Vagina (tissue), 2 donors: Measurements from ENCODE around the gene CPB1. TPM values are rescaled to one million over a fixed set of nuclear protein-coding genes. Genes with fewer than 3 reads are reported as not detected.

Source experiments
- DNase-seq, 2 donors: peaks; one replicate each; pipeline ENCODE4 v3.0.0-alpha.2; 2017; ENCODE audit errors: extremely low spot score in 2 of 2
- H3K27ac ChIP-seq: fragments of 200-600 bp; sonication (generic); one replicate; pipeline ENCODE4 v1.5.1; 2019
- H3K27me3 ChIP-seq: fragments of 200-600 bp; sonication (generic); one replicate; pipeline ENCODE4 v1.5.1; 2019
- H3K36me3 ChIP-seq, 2 donors: fragments of 200-600 bp; sonication (generic); one replicate each; pipeline ENCODE4 v1.5.1; 2017 to 2019
- H3K4me1 ChIP-seq: fragments of 200-600 bp; sonication (generic); one replicate; pipeline ENCODE4 v1.5.1; 2019
- H3K4me3 ChIP-seq, 2 donors: fragments of 200-600 bp; sonication (generic); 1 replicate in 1 of 2; 2 replicates in 1 of 2; pipeline ENCODE4 v1.5.1; 2016 to 2019
- H3K9me3 ChIP-seq: fragments of 200-600 bp; sonication (generic); one replicate; pipeline ENCODE4 v1.5.1; 2019
- POLR2A ChIP-seq, 2 donors: fragments of 450-650 bp; IDR thresholded peaks; one replicate each; pipeline ENCODE4 v1.6.1; 2017; ENCODE audit warnings: antibody characterized with exemption in 2 of 2, mild to moderate bottlenecking in 2 of 2, moderate library complexity in 2 of 2
- POLR2AphosphoS5 ChIP-seq, 2 donors: sonication (generic); formaldehyde crosslinking; IDR thresholded peaks; one replicate each; pipeline ENCODE4 v1.9.0; 2017; ENCODE audit warnings: antibody characterized with exemption in 2 of 2, mild to moderate bottlenecking in 2 of 2, low read depth in 1 of 2; ENCODE audit not compliant: insufficient read depth in 1 of 2
- intact Hi-C: fragments of 100-400 bp; cut with DNase I; formaldehyde crosslinking; loops from one replicate; pipeline ENCODE4 v1.15.1; 2023
- total RNA-seq: library from RNA; depleted of rRNA; stranded (reverse); fragments of >200 nt; gene quantifications from one replicate; pipeline ENCODE4 v1.2.3, GENCODE V29; 2016
- TF ChIP-seq, protein P1 (sequence below), 3 experiments: fragments of 450-650 bp in 2 of 3; fragments of 200-600 bp in 1 of 3; sonication (generic) in 1 of 3; IDR thresholded peaks; one replicate each; pipeline ENCODE4 v1.5.1; 2017 to 2019; ENCODE audit warnings: antibody characterized with exemption in 3 of 3, mild to moderate bottlenecking in 2 of 3, moderate library complexity in 2 of 3

Gene CPB1
- total RNA-seq, 1 donor from 2014 or later = 1.7 TPM

- Histone ChIP-seq H3K36me3 (no peaks in the 10 kb centered on the region), H3K4me1 (no peaks in the 10 kb centered on the region), H3K27ac (no peak overlapping the region), H3K27me3 (no peaks in the 10 kb centered on the region), H3K4me3 (no peak overlapping the region), H3K9me3 (no peaks in the 10 kb centered on the region)
- no peak for DNase-seq
- TF ChIP-seq POLR2AphosphoS5 (IDR thresholded peaks at IDR 0.05; ENCODE audit: insufficient read depth in 1 of 2, low read depth in 1 of 2) = no peak
- TF ChIP-seq, protein P1, sequence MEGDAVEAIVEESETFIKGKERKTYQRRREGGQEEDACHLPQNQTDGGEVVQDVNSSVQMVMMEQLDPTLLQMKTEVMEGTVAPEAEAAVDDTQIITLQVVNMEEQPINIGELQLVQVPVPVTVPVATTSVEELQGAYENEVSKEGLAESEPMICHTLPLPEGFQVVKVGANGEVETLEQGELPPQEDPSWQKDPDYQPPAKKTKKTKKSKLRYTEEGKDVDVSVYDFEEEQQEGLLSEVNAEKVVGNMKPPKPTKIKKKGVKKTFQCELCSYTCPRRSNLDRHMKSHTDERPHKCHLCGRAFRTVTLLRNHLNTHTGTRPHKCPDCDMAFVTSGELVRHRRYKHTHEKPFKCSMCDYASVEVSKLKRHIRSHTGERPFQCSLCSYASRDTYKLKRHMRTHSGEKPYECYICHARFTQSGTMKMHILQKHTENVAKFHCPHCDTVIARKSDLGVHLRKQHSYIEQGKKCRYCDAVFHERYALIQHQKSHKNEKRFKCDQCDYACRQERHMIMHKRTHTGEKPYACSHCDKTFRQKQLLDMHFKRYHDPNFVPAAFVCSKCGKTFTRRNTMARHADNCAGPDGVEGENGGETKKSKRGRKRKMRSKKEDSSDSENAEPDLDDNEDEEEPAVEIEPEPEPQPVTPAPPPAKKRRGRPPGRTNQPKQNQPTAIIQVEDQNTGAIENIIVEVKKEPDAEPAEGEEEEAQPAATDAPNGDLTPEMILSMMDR (IDR thresholded peaks at IDR 0.05) = no peak
- no peak for TF ChIP-seq POLR2A (IDR thresholded peaks at IDR 0.05)
- intact Hi-C loops = no loop called here
Measured at GRCh38 chr3:148829926-148830325, 2.3 kb downstream of the CPB1 start.

DNA sequence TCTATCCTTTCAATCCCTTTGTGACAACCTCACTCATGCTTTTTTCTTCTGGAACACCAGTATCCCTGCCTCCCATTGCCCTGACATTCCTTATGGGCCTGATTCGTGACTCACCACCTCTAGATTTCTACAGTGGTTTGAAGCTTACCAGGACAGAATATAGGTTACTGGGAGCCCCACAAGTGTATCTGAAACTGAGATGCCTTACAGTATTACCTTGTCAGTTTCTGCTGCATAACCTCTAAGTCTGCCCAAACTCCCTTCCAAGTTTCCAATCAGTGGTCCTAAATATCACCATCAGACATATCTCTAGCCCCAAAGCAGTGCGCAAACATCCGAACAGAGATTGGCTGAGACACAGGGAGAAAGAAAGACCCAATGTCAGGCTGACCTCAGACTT is 5.6 kb downstream of the CPB1 start:
- TF ChIP-seq, protein P1 (IDR thresholded peaks at IDR 0.05) = no peak
- TF ChIP-seq POLR2A (IDR thresholded peaks at IDR 0.05) (no peak), POLR2AphosphoS5 (IDR thresholded peaks at IDR 0.05; ENCODE audit: insufficient read depth in 1 of 2, low read depth in 1 of 2) (no peak)
- H3K27me3 ChIP-seq = no peaks in the 10 kb centered on the region
- no peaks in the 10 kb centered on the region for H3K36me3 ChIP-seq
- DNase-seq = no peak
- H3K4me3 ChIP-seq = no peak overlapping the region
- no peaks in the 10 kb centered on the region for H3K9me3 ChIP-seq
- intact Hi-C loops = no loop called here
- H3K4me1 ChIP-seq = no peaks in the 10 kb centered on the region
- H3K27ac ChIP-seq = no peak overlapping the region

DNA sequence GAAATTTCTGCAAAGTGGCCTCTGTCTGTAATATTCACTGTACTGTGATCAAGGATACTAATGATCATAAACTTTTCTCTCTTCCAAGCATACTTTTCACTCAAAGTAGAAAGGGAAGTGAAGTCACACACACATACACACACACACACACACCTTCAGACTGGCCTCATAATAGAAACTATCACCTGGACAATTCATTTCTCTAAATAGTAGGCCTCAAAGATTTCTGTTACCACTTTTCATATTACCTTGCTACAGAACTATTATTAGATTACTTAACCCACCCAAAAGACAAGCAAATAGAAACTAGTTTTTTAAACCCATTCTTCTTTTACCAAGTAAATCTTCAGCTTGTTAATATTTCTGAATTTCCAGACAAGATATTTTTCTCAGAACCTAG is 12.2 kb downstream of the CPB1 start:
- TF ChIP-seq POLR2A (IDR thresholded peaks at IDR 0.05) (no peak), POLR2AphosphoS5 (IDR thresholded peaks at IDR 0.05; ENCODE audit: insufficient read depth in 1 of 2, low read depth in 1 of 2) (no peak)
- TF ChIP-seq, protein P1 (IDR thresholded peaks at IDR 0.05) = no peak

GRCh38 chr3:148840451-148840850 is 12.8 kb downstream of the CPB1 start:
- Histone ChIP-seq H3K27me3 (no peaks in the 10 kb centered on the region), H3K4me3 (no peak overlapping the region), H3K27ac (no peak overlapping the region), H3K4me1 (no peaks in the 10 kb centered on the region), H3K9me3 (no peaks in the 10 kb centered on the region), H3K36me3 (no peaks in the 10 kb centered on the region)
- TF ChIP-seq, protein P1 (IDR thresholded peaks at IDR 0.05) = no peak
- TF ChIP-seq POLR2AphosphoS5 (IDR thresholded peaks at IDR 0.05; ENCODE audit: insufficient read depth in 1 of 2, low read depth in 1 of 2) (no peak), POLR2A (IDR thresholded peaks at IDR 0.05) (no peak)
- intact Hi-C loops = no loop called here
- DNase-seq = no peak

More for the DNA sequence above, 12.2 kb downstream of the CPB1 start:
- Histone ChIP-seq H3K4me3 (no peak overlapping the region), H3K27me3 (no peaks in the 10 kb centered on the region), H3K27ac (no peak overlapping the region), H3K4me1 (no peaks in the 10 kb centered on the region), H3K36me3 (no peaks in the 10 kb centered on the region), H3K9me3 (no peaks in the 10 kb centered on the region)
- DNase-seq = no peak
- intact Hi-C loops = no loop called here

DNA sequence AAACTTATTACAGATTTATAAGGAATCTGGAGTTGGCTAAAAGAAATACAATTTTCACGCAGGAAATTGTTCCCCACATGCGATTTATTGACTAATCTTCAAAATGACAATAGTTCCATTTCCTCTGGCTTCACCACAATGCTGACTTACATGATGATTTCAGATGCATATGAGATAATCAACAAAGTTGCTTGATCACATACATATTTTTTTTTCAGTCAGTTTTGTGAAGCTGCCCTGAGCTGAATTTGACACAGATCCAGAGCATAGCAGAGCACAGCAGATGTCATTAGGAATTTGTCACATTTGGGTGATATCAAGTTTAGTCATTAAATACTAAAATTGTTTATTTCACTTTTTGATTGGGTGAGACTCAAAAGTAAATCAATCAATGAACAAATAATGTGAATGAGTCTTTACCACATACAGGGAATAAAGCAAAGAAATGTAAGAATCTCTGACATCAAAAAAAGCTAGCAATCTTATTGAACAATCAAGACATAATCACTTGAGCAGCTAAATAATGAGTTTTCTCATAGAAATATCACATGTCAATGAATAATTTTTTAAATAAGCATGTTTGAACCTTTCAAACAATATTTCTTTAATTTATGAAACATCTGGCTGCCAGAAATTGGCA is 18.3 kb downstream of the CPB1 start:
- no peaks in the 10 kb centered on the region for H3K4me1 ChIP-seq
- no peak overlapping the region for H3K4me3 ChIP-seq
- H3K36me3 ChIP-seq = no peaks in the 10 kb centered on the region
- DNase-seq = no peak
- TF ChIP-seq POLR2AphosphoS5 (IDR thresholded peaks at IDR 0.05; ENCODE audit: insufficient read depth in 1 of 2, low read depth in 1 of 2) = no peak
- H3K27me3 ChIP-seq = no peaks in the 10 kb centered on the region
- no peak overlapping the region for H3K27ac ChIP-seq
- no peaks in the 10 kb centered on the region for H3K9me3 ChIP-seq
- intact Hi-C loops = no loop called here
